T47D (cell line): ENCODE data around the gene MUC2.

Experiments
- DNase-seq, 2 experiments: peaks; one replicate each; pipeline versions ENCODE4 v3.0.0 to v3.0.0-alpha.2; 2011 to 2012; ENCODE audit warnings: low read depth in 1 of 2, low spot score in 1 of 2
- JUND ChIP-seq: IDR thresholded peaks from 2 replicates; pipeline ENCODE4 v1.6.1; 2012; ENCODE audit warnings: low read depth
- in situ Hi-C: cut with HindIII; loops from 2 replicates; pipeline ENCODE4 v1.10.0; 2016; ENCODE audit warnings: low sequenced_read_pairs, low pct_unique_long_range_greater_than_20kb

Gene MUC2

DNA sequence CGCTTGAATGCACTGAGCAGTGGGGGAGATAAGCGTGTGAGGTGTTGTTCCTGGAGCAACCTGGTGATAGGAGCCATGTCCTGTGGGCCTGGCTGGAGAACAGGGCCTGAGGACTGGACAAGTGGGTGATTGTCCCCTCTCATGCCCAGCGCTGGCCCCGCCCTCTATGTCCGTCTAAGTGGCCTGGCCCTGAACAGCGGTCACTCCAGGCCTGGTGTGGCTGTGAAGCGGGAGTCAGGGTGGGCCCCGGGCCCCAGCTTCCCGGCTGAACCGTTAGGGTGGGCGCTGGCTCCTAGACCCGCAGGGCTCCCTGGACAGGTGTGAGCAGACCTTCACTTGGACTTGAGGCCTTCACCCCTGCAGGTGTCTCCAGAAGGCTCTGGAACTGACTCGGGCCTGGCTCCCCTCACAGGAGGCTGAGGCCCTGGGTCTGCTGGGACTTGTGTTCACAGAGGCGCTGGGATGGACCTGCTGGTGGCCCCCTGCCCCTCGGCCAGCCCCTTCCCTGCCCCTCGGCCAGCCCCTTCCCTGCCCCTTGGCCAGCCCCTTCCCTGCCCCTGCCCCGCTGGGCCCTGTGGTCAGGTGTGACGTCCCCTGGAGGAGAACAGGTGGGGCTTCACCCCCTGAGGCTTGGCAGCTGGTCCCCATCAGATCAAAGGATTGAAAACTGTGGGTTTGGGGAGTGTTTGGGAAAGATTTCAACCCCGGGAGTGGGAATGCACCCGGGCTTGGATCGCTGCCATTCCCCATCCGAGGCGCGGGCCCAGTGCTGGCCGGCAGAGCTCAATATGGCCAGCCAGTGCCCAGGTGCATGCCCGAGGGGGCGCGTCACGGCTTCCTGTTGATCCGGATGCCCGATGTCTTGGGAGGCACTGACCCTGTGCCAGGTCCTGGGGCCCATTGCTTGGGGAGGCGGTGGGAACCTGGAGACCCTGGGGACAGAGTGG is 34.9 kb upstream of the MUC2 start:
- in situ Hi-C loops = no loop called here
- TF ChIP-seq JUND = no peak
- DNase-seq = no peak

- in situ Hi-C loops = no loop called here
- no peak for DNase-seq
- TF ChIP-seq JUND = no peak
Observed at GRCh38 chr11:1040428-1041148, 34.1 kb upstream of the MUC2 start.

- TF ChIP-seq JUND = no peak
- no peak for DNase-seq
- in situ Hi-C loops = no loop called here
Observed at GRCh38 chr11:1041149-1041467, 33.6 kb upstream of the MUC2 start.

GRCh38 chr11:1041471-1041870 is 33.2 kb upstream of the MUC2 start:
- in situ Hi-C loops = no loop called here
- DNase-seq = no peak
- TF ChIP-seq JUND = no peak

DNA sequence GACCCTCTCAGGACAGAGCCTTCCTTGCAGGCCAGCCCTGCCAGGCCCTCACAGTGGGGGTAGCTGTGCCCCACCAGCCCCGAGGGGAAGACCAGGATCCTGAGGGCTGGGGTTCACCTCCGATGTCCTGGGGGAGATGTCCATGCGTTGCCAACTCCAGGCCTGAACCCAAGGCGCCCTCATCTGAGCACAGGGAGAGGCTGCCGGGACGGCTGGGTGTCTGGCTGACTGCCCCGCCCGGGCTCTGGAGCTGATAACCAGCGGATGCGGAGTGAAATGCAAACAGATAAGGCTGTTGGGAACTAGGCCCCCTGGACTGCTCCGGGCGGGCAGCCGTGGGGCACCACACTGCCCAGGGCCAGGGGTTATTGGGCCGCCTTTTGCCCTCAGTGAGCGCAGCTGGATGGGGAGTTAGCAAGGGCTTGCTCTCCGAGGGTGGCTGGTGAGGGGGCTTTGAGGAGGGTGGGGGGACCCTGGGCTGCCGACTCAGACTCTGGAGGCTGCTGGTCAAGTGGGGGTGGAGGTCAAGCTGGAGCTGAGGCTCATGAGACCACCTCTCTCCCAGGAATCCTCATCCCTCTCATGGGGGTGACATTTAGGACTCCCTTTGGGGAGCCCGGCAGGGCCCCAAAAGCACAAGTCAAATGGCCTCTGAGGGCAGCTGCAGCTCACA is 32.6 kb upstream of the MUC2 start:
- in situ Hi-C loops = no loop called here
- no peak for DNase-seq
- no peak for TF ChIP-seq JUND

DNA sequence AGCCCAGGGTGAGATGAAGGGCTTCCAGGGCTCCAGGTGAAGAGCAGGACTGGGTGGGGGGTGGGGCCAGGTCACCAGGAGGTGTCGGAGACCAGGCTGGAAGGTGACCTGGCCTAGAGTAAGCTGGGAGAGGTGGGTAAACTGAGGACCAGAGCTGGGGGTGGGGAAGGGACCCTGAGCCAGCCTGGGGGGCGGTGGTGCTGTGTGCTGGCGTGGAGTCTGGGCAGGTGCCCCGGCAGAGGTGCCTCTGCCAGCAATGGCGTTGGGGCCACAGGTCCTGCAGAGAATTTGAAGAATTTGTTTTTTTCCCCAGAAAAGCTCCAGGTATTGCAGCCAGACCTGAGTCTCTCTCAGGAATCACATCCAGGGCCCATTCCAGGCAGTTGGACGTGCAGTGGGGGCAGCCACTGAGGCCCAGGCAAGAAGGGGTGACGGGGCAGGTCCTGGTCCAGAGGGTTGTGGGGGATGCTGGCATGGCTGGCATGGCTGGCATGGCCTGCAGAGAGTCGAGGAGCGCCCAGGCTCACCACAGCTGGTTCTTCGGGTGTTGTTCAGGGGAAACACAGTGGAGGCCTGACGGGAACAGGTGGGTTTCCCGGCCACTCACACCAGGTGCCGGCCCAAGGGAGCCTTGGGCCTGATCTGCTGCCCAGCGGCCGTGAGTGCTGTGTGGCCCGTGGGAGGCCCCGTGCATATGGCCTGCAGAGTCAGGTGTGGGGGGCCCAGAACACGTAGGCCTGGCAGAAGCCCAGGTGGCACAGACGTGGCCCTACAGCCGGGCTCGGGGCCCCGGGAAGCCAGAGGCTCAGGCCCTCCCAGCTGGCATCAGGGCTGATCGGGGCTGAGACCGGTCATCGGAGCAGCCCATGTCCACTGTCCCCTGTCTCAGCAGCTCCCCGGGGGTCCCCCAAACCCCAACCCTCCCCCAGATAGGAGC is 31.8 kb upstream of the MUC2 start:
- no peak for DNase-seq
- TF ChIP-seq JUND = no peak
- in situ Hi-C loops = no loop called here

DNA sequence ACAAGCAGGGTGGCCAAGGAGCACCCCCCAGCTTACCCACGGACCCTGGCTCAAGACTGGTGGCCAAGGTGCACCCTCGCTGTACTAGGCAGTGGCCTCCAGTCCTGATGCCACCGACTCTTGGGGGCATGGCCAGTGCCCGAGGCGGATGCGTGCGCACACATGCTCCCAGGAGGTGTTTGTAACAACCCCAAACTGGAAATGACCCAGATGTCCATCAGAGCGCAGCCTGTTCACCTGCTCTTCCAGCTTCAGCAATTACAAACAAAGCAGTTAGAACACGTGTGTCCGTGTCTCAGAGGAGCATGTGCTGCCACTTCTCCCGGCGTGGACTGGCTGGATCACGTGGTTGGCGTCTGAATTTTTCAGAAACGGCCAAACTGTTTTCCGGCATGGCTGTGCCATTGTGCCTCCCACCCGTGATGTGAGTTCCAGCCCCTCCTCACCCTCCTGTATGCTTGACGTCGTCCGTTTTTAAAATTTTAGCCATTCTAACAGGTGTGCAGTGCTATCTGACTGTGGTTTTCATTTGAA is 31.0 kb upstream of the MUC2 start:
- no peak for TF ChIP-seq JUND
- DNase-seq = no peak
- in situ Hi-C loops = no loop called here

DNA sequence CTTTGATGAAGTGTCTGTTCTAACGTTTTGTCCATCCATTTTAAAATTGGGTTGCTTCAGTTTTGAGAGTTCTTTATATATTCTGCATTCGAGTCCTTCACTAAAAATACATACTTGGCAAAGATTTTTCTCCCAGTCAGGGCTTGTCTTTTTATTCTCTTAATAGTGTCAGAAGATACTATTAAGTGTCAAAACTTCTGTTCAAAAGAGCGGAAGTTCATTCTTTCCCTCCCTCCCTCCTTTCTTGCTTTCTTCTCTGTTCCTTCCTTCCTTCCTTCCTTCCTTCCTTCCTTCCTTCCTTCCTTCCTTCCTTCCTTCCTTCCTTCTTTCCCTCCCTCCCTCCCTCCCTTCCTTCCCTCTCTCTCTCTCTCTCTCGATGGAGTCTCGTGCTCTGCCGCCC is 30.5 kb upstream of the MUC2 start:
- TF ChIP-seq JUND = no peak
- in situ Hi-C loops = no loop called here
- no peak for DNase-seq

GRCh38 chr11:1047595-1048156 is 27.0 kb upstream of the MUC2 start:
- DNase-seq = no peak
- no peak for TF ChIP-seq JUND
- in situ Hi-C loops = no loop called here

DNA sequence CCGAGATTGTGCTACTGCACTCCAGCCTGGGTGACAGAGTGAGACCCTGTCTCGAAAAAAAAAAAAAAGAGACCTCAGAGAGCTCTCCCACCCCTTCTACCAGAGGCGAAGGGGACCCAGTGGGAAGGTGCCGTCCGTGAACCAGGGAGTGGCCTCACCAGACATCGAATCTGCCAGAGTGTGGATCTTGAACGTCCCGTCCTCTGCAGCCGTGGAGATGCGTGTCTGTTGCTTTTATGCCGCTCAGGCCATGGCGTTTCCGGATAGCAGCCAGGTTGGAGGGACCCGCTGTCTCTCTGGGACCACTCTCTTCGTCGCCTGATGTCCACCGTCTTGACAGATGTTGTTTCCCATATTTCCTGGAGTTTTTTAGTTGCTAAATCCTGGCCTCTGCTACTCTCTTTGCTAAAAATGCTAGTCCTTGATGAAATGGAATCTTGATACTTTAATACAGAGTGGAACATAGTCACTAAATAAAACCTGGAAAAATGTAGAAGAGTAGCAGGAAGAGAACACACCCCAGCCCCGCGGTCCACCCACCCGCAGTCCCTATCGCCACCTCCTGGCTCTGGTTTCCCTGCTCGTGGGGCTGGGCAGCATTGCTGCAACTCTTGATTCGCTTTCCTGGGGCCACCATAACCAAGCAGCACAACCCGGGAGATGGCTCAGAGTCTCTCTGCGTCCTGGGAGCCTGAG is 26.2 kb upstream of the MUC2 start:
- no peak for DNase-seq
- in situ Hi-C loops = no loop called here
- no peak for TF ChIP-seq JUND

DNA sequence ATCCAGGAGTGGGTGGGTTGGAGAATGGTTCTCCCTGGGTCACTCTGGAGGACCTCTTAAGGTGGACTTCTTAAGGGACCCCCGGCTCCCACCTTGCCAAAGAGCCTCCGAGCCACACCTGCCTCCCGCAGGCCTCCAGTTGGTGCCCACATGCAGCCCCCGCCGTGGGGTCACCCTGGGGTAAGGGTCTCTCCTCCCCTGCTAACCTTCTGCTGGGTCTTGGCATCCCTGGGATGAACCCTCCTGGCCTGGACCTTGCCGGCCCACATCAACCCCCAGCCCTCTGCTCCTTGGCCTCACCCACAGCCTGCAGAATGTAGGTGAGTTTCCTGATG is 25.6 kb upstream of the MUC2 start:
- no peak for TF ChIP-seq JUND
- in situ Hi-C loops = no loop called here
- no peak for DNase-seq
